Measurements from ENCODE around the gene RPS14.

The RPS14 gene

DNA sequence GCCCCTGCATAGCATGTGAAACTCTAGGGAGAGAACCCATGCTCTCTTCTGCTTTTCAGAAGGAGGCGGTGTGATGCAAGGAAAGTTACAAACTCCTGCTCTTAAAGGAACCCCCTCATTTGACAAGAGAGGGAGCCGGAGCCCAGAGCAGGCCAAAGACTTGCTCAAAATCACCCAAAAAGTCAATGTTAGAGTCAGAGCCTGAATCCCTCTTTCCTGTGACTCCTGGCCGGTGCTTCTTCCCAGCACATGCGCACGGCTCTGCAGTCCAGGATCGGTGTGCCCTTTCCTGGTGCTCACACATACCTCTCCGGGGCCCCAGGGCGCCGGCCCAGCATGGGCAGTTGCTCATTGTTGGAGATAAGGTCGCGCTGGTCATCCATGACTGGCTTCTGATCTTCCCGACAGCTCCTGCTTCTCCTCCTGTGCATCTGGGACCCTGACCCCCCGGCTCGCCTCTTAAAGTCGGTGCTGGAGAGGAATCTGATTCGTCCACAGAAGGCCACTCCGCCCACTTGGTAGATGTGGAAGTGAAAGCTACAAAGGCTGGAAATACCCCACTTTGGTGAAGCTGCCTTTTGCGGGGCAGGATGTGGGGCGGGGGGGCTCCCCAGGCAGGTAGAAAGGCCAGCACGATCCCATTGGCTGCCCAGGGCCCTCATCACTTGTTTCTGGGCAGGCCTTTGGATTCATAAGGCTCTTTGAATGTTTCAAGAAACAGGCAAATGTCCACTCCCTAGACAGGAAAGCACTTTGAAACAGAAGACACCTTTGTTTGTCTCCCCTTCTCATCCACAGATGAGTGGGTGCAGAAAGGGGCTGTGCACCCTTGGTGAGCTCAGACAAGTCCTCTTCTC lies 37.0 kb downstream of the RPS14 start, which contains the start of gene CD74:
Gene CD74 (minus strand): TSS at position 592 of the 857 bp plus-strand sequence. CDS start 161 bp downstream, at position 431.
- DNase-seq = peak; percentile 93

GRCh38 chr5:150411245-150411979 lies 38.1 kb downstream of the RPS14 start:
- DNase-seq = peak; percentile 57

GRCh38 chr5:150410524-150411244 lies 38.9 kb downstream of the RPS14 start:
- DNase-seq = peak; percentile 15

DNA sequence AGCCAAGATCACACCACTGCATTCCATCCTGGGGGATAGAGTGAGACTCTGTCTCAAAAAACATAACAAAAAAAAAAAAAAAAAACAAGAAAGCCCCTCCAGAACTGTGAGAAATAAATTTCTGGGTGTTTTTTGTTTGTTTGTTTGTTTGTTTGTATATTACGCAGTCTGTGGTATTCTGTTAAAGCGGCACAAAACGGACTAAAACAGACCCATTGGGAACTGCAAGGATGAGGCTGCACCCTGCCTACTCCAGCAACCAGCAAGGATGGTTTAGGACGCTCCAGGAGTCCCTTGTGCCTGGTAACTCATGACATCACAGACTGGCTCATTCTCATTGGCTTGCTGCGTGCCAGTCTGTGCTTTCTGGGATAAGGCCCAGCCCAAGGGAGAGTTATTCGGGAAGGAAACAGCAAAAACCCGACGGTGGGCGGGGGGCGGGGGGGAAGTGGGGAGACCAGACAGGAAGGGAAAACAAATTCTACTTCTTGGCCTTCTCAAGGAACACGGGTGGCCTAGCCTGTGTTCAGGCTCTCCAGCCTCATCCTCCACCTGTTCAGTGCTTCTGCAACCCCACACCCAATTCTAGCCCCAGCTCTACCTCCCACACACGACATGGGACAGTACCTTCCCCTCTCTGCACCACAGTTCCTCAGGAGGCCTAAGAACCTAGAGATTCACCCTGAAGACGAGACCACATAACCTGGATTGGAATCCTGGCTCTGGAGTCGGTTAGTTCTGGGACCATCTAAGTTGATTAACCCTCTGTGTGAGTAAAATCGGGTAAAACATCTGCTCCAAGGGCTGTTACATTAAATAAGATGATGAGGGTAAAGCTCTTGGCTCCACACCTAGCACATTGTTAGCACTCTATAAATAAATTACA lies 39.7 kb downstream of the RPS14 start:
- DNase-seq = no peak

DNA sequence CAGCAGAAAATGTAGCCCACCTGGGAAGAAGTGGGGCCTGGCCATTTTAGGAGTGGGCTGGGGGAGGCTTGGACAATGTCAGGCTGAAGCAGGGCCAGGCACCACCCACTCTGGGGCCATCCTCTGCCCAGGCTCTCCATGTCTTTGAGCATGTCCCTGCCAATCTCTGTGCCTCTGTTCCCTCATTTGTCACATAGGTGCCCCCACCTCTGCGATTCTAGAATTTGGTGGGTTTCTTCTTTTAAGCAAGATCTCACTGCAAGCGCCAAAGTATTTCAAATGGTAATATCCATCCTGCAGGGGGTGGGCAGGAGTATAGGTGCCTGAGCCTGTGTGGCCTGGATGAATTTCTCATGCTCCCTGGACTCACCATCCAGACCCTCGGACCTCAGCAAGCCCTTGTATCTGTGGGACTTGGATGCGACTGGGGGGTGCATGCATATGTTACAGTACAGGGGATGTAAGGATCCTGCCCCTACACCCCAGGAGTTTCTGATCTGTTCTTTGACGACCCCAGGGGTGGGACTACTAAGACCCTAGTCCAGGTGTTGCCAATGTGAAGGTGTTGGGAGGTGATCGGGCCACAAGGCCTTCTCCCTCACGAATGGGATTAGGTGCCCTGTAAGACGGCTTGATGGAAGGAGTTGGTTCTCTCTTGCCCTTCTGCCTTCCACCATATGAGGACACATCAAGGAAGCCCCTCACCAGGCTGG lies 41.2 kb downstream of the RPS14 start:
- no peak for DNase-seq

DNA sequence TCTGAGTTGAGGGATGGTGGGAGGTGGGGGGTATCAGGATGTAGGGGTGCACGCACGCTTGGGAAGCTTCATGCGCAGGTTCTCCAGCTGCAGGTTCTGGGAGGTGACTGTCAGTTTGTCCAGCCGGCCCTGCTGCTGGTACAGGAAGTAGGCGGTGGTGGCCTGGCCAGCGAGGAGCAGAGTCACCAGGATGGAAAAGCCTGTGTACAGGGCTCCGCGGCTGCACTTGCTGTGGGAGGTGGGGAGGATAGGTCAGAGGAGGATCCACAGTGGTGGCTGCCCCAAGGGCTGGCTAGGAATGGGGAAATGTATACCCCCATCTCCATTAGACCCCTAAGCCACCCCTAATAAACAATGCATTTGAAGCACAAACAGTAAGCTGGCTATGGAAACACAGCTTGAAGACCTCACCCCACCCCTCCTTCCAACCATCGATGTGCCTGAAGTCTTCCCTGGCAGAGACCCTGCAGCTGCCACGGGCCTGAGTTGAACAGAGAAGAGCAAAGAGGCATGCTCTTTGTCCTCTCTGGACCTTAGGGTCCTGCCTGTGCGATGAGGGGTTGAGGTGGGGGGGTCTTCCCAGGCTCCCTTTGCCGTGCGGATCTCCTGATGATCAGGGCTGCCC lies 42.3 kb downstream of the RPS14 start:
- no peak for DNase-seq

- DNase-seq = no peak
Observed at GRCh38 chr5:150406723-150407095, 42.8 kb downstream of the RPS14 start.

DNA sequence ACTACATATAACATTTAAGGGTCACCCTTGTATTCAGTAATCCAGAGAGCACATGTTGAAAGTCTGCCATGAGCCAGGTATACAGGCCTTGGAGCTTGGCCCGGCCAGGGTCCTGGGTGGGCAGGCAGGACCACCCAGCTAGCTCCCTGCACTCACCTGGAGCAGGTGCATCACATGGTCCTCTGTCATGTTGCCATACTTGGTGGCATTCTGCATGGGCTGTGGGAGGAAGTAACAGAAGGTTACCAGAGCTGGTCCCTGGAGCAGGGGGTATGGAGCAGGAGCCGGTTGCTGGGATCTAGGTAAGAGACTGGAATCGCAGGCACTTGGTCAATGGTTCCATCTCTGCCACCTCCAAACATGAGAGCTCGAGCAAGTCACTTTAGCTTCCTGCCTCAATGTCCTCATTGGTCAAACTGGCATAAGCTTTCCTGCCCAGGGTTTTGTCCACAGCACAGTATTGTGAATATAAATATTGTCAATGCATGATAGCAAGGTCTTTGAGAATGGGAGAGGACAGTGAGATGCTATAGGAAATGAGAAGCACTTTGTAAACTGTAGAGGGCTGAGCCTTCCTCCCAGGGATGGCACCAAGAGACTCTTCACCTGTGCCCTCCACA lies 43.3 kb downstream of the RPS14 start:
- no peak for DNase-seq

DNA sequence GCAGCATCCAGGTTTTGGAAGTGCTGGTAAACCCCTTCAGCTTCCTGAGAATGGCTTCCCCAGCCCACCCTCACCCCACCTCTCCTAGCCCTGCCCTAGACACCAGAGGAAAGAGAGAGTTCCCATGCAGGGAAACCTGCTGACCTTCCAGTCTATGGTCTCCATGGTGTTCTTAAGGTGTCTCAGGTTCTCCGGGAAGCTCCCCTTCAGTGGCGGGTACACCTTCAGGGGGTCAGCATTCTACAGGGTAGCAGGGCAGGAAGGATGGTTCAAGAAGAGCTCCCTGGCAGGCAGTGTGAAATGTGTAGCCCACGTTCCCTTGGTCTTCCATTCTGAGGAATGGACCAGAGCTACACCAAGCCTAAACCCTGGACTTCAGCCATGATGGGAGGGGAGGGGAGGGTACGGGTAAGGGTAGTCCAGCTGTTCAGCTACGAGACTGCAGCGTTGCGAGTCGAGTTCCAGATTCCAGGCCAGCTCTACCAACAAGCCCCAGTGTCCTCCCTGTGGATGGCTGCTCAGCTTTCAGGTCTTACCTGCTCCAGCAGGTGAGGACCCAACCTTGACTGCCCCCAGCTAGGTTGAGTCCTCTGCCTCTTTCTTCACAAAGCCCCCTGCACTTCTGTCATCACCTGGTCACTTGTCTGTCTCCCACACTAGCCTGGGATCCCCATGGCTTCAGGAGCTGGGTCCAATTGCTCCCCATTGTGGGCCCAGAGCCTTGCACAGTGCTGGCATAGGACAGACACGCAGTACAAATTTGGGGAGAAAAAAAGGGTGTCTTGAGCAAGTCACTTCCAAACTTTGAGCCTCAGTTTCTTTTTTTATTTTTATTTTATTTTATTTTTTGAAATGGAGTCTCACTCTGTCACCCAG lies 44.4 kb downstream of the RPS14 start:
- no peak for DNase-seq

DNA sequence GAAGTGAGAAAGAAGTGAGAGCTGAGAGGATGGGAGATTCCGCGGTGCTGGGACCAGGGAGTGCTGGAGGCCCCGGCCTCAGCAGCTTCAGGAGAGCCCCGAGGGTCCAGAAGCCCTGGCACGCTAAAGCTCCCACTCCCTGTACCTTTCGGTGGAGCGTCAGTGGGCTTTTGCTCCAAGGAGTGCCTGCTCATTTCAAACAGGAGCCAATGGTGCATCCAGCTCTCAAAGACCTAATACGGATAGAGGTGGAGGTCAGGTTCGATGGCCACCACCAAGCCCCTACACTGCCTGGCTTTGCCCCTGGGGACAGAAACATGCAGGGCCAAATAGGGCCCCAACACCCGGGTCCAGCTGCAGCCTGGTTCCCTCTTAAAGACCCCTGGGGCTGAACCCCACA lies 45.0 kb downstream of the RPS14 start:
- no peak for DNase-seq

GRCh38 chr5:150404121-150404520 lies 45.4 kb downstream of the RPS14 start:
- no peak for DNase-seq

DNA sequence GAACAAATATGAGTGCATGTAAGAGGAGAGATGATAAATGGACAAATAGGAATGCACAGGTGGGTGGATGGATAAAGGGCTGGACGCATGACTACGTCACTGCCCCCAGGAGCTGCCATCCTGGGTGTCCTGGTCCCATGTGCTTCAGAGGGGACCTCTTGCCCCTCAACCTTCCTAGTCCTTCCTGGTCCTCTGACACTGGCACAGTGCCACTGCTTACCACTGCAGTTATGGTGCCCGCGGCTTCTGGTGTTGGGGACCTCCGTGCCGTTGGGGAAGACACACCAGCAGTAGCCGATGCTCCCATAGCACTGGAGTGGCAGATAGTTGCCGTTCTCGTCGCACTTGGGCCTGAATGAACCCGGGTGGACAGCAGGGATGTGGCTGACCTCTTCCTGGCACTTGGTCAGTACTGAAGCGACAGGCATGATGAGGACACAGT lies 46.6 kb downstream of the RPS14 start:
- no peak for DNase-seq

DNA sequence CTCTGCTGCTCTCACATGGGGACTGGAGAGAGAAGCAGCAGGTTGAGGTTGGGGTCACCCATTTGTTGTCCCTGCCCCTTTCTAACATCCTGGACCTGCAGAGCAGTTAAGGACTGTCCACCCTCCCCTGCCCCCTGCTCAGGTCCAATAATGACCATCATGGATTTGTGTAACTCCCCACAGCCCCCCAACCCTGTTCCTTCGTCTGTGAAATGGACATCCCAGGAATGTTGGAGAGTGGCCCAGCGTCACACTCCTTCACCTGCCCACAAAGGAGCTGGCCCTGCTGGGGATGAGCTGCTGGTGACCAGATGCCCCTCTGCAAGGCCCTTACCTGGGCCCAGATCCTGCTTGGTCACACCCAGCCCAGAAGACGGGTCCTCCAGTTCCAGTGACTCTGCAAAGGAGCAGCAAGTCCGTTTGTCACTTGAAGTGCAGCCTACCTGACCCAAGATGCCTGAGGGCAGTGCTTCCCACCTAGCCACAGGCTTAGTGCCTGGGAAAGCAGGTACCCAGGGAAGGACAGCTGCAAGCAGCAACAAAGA lies 47.2 kb downstream of the RPS14 start:
- no peak for DNase-seq

DNA sequence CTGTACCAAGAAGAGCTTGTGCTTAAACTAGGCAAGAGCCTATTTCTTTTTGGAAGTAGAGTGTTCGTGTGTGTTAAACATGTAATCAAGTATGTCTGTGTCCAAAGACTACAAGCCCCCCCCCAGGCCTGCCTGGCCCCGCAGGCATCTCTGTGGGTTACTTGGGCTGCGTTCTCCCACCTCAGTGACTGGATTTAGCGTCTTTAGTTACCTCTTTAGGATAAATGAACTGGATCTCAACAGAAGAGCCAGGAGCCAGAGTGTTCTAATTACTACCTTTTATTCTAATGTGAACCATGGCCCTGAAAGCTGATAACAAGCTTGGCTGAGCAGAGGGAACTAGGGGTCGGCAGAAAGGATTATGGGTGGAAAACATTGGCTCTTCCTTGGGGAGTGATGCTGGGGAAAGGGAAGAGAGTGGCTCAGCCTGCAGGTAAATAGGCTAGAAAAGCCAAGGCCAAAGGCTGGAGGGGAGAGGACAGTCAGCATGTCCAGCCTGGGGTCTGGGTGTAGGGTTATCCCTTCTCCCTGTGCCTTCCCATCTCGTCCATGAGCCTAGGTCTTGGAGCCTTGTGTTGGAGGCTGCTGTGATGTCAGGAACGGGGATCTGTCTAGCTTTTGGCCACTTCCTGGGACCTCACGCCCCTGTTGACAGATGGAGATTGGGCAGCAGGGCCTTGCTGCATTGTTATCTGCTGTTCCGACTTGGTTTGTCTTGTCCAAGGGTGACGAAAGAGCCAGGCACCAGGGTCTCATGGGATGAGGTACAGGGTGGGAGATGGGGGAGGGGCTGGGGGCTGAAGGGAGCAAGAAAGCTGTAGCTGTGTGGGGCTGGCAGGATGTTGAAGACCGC lies 47.9 kb downstream of the RPS14 start:
- no peak for DNase-seq

DNA sequence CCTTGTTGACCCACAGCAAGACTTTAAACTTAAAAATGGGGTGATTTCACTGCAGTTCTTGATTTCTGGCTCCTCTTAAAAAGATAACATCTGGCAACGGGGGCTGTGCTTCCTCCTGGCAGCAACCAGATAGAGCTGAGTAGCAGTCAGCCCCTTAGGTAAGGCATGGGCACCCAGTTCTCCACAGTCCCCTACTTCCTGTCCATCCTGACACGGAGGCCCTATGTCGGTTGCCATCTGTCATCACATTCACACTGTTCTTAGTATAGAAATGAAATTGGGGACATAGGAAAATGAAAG lies 48.5 kb downstream of the RPS14 start:
- no peak for DNase-seq

- no peak for DNase-seq
Observed at GRCh38 chr5:150400316-150401075, 49.0 kb downstream of the RPS14 start.

DNA sequence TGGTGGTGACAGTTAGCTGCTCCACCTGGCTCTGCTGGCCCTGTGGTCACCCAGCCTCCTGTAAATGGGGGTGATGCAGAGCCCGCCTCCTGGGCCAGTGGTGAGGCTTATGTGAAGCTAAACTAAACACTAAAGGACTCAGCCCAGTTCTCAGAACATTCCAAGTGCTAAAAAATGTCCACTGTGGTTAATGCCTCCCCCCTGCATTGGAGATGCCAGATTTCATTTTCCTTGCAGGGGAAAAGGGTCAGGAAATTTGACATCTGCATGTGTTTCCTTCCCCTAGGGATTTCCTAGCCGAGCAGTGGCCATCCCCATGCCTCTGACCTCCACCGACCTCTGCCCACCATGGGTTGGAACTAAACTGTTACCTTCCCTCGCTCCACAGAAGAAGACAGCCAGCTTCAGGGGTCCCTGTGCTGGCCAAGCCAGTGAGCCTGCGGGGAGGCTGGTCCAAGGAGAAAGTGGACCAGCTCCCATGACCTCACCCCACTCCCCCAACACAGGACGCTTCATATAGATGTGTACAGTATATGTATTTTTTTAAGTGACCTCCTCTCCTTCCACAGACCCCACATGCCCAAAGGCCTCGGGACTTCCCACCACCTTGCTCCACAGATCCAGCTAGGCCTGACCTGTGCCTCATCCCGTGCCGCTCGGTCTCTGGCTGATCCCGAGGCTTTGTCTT lies 49.9 kb downstream of the RPS14 start:
- DNase-seq = no peak

Data from stimulated activated naive CD4-positive, alpha-beta T cell treated with Interleukin-2 at 50 U/mL for 16 hours (primary cell).